Measurements from ENCODE around the gene TBCD. TPM values are rescaled to one million over a fixed set of nuclear protein-coding genes. Genes with fewer than 3 reads are reported as not detected.
"Not testable (repeated sequence)": the region's sequence is repeated elsewhere in the genome, so short reads cannot be mapped to it uniquely, and the experiment has no call there.

TBCD gene
- total RNA-seq, 1 experiment from 2014 or later: 173 TPM

GRCh38 chr17:82983510-82984248 is 231.8 kb downstream of the TBCD start (continued):
- TF ChIP-seq PREB (CRISPR knock-in tag; IDR thresholded peaks at IDR 0.05; ENCODE audit: borderline replicate concordance) (no peak), RORB (CRISPR knock-in tag; IDR thresholded peaks at IDR 0.05) (no peak), MXD4 (CRISPR knock-in tag; IDR thresholded peaks at IDR 0.05; ENCODE audit: borderline replicate concordance) (no peak), IRF2 (CRISPR knock-in tag; IDR thresholded peaks at IDR 0.05; ENCODE audit: borderline replicate concordance, low read depth) (no peak), NR1H2 (CRISPR knock-in tag; IDR thresholded peaks at IDR 0.05) (no peak), OVOL2 (CRISPR knock-in tag; IDR thresholded peaks at IDR 0.05; ENCODE audit: borderline replicate concordance) (no peak)

GRCh38 chr17:82984249-82984617 is 232.4 kb downstream of the TBCD start:
- Mint-ChIP-seq H3K9me3 (peaks cover 16% of the 10 kb centered on the region), H3K4me1 (peaks cover 32% of the 10 kb centered on the region)
- DNase-seq (ENCODE audit: low spot score); H3K27me3 Mint-ChIP-seq (ENCODE audit: low read depth); CTCF ChIA-PET; H3K36me3 Mint-ChIP-seq; ATAC-seq; H3K4me3 Mint-ChIP-seq; H3K27ac Mint-ChIP-seq; POLR2A ChIA-PET: not testable (repeated sequence)

GRCh38 chr17:82984751-82985427 is 233.0 kb downstream of the TBCD start:
- H3K27ac Mint-ChIP-seq: peak overlapping the region; percentile 88
- POLR2A ChIA-PET: no interaction called here
- no peak for DNase-seq (ENCODE audit: low spot score)

GRCh38 chr17:82985428-82985805 is 233.6 kb downstream of the TBCD start:
- Mint-ChIP-seq H3K27ac (peak overlapping the region; percentile 88), H3K36me3 (peaks cover 8% of the 10 kb centered on the region), H3K4me3 (no peak overlapping the region), H3K9me3 (peaks cover 16% of the 10 kb centered on the region), H3K27me3 (ENCODE audit: low read depth) (no peaks in the 10 kb centered on the region), H3K4me1 (peaks cover 37% of the 10 kb centered on the region)
- DNase-seq (ENCODE audit: low spot score) (no peak), ATAC-seq (no peak)
- CTCF ChIA-PET: interaction anchor here (0.9 kb wide), 1 partner anchor 23 kb away, joined by 3 read pairs; no protein-coding TSS in a partner anchor
- POLR2A ChIA-PET: no interaction called here
- no peak for TF ChIP-seq MYBL2 (CRISPR knock-in tag; IDR thresholded peaks at IDR 0.05)
- no peak for TF ChIP-seq GRHL2 (CRISPR knock-in tag; IDR thresholded peaks at IDR 0.05; ENCODE audit: insufficient replicate concordance, severe bottlenecking)
- no peak for TF ChIP-seq SP1 (CRISPR knock-in tag; conservative IDR thresholded peaks at IDR 0.05)
- no peak for TF ChIP-seq RORB (CRISPR knock-in tag; IDR thresholded peaks at IDR 0.05)
- TF ChIP-seq ZNF232 (CRISPR knock-in tag; IDR thresholded peaks at IDR 0.05): no peak
- no peak for TF ChIP-seq TCF7 (CRISPR knock-in tag; IDR thresholded peaks at IDR 0.05; ENCODE audit: low read depth)
- no peak for TF ChIP-seq TEAD1 (CRISPR knock-in tag; IDR thresholded peaks at IDR 0.05)
- TF ChIP-seq ZNF138 (CRISPR knock-in tag; conservative IDR thresholded peaks at IDR 0.05): no peak
- TF ChIP-seq IRF2 (CRISPR knock-in tag; IDR thresholded peaks at IDR 0.05; ENCODE audit: borderline replicate concordance, low read depth): no peak
- TF ChIP-seq ATF2 (CRISPR knock-in tag; IDR thresholded peaks at IDR 0.05; ENCODE audit: borderline replicate concordance, low read depth): no peak
- TF ChIP-seq ZNF512 (CRISPR knock-in tag; IDR thresholded peaks at IDR 0.05; ENCODE audit: borderline replicate concordance): no peak
- no peak for TF ChIP-seq MAX (CRISPR knock-in tag; IDR thresholded peaks at IDR 0.05)
- no peak for TF ChIP-seq SMAD4 (CRISPR knock-in tag; IDR thresholded peaks at IDR 0.05)
- no peak for TF ChIP-seq NR2C2 (CRISPR knock-in tag; IDR thresholded peaks at IDR 0.05)

More at GRCh38 chr17:82984751-82985427, 233.0 kb downstream of the TBCD start:
- CTCF ChIA-PET: no interaction called here
- Mint-ChIP-seq H3K9me3 (peaks cover 16% of the 10 kb centered on the region), H3K36me3 (peaks cover 8% of the 10 kb centered on the region), H3K4me1 (peaks cover 33% of the 10 kb centered on the region), H3K27me3 (ENCODE audit: low read depth) (no peaks in the 10 kb centered on the region), H3K4me3 (no peak overlapping the region)
- TF ChIP-seq PRRX2 (CRISPR knock-in tag; IDR thresholded peaks at IDR 0.05) (no peak), ZNF263 (CRISPR knock-in tag; IDR thresholded peaks at IDR 0.05; ENCODE audit: low read depth) (no peak), NFYB (CRISPR knock-in tag; conservative IDR thresholded peaks at IDR 0.05; ENCODE audit: low read depth) (no peak), ZNF121 (CRISPR knock-in tag; IDR thresholded peaks at IDR 0.05) (no peak), ZNF396 (CRISPR knock-in tag; IDR thresholded peaks at IDR 0.05; ENCODE audit: borderline replicate concordance) (no peak), JAZF1 (CRISPR knock-in tag; IDR thresholded peaks at IDR 0.05) (no peak), NFATC4 (CRISPR knock-in tag; IDR thresholded peaks at IDR 0.05) (no peak), IRF2 (CRISPR knock-in tag; IDR thresholded peaks at IDR 0.05; ENCODE audit: borderline replicate concordance, low read depth) (no peak), MAX (CRISPR knock-in tag; IDR thresholded peaks at IDR 0.05) (no peak), ZNF317 (CRISPR knock-in tag; IDR thresholded peaks at IDR 0.05; ENCODE audit: borderline replicate concordance, low read depth) (no peak), ZNF416 (CRISPR knock-in tag; IDR thresholded peaks at IDR 0.05) (no peak), E2F5 (CRISPR knock-in tag; IDR thresholded peaks at IDR 0.05) (no peak), EMX1 (CRISPR knock-in tag; IDR thresholded peaks at IDR 0.05) (no peak)
- ATAC-seq: no peak
